Endothelial cell of umbilical vein (primary cell): ENCODE measurements around the gene ATP10A. TPM values are rescaled to one million over a fixed set of nuclear protein-coding genes. Genes with fewer than 3 reads are reported as not detected.

Experiments used
- BruUV-seq: library from RNA; stranded (reverse); fragments of 400-500 nt; replicated peaks from 2 replicates; lab custom pipeline; 2021; lab: Mats Ljungman, UMichigan
- CTCF ChIA-PET: fragments of 300-600, 350-600 bp; sonication (Branson Sonifier 250); formaldehyde crosslinking; loops from one replicate; lab custom pipeline; 2021; ENCODE audit warnings: antibody characterized with exemption, inconsistent platforms; lab: Charles Lee
- POLR2A ChIA-PET: fragments of 300-600, 350-600 bp; sonication (Branson Sonifier 250); formaldehyde crosslinking; loops from one replicate; lab custom pipeline; 2021; ENCODE audit warnings: antibody characterized with exemption, inconsistent platforms; lab: Charles Lee
- DNase-seq: peaks from one replicate; pipeline ENCODE4 v3.0.0-alpha.2; 2011; ENCODE audit warnings: low read depth, low spot score
- FAIRE-seq: peaks from 2 replicates; lab custom pipeline; 2011; peaks lifted over from hg19 to GRCh38; lab: Jason Lieb, UNC
- H2AFZ ChIP-seq: 2 replicates; pipeline ENCODE4 v1.6.0; 2012; ENCODE audit warnings: low read depth, low read length, control low read depth, inconsistent platforms
- H3K27ac ChIP-seq: 2 replicates; pipeline ENCODE4 v1.5.1; 2011; ENCODE audit warnings: low read depth, mild to moderate bottlenecking, control low read depth, low read length, moderate library complexity; ENCODE audit not compliant: insufficient read depth
- H3K27me3 ChIP-seq, 2 experiments: 2 replicates each; pipeline versions ENCODE4 v1.6.0 to v1.6.1; 2011; ENCODE audit warnings: low read length in 2 of 2, mixed read lengths in 1 of 2; ENCODE audit not compliant: control insufficient read depth in 2 of 2, insufficient read depth in 2 of 2
- H3K36me3 ChIP-seq, 2 experiments: 2 replicates in 1 of 2; 3 replicates in 1 of 2; pipeline ENCODE4 v1.5.1; 2011; ENCODE audit warnings: low read length in 2 of 2, mild to moderate bottlenecking in 1 of 2, moderate library complexity in 1 of 2; ENCODE audit not compliant: control insufficient read depth in 2 of 2, insufficient read depth in 2 of 2; ENCODE audit errors: extremely low read depth in 1 of 2
- H3K4me1 ChIP-seq: 3 replicates; pipeline ENCODE4 v1.5.1; 2011; ENCODE audit warnings: mild to moderate bottlenecking, low read length; ENCODE audit not compliant: control insufficient read depth, insufficient read depth; ENCODE audit errors: extremely low read depth
- H3K4me2 ChIP-seq: 2 replicates; pipeline ENCODE4 v1.6.1; 2011; ENCODE audit warnings: low read length, control low read depth, mixed read lengths; ENCODE audit not compliant: insufficient read depth
- H3K4me3 ChIP-seq, 3 experiments: fragments of 200-600 bp in 1 of 3; sonication (generic), shearing (Covaris generic) in 1 of 3; replicated peaks in 1 of 3; 2 replicates each; pipeline ENCODE4 v1.5.1; 2011 to 2016; ENCODE audit warnings: control low read depth in 3 of 3, low read length in 3 of 3, mild to moderate bottlenecking in 2 of 3, inconsistent platforms in 1 of 3, low read depth in 1 of 3, moderate library complexity in 1 of 3; ENCODE audit not compliant: insufficient read depth in 1 of 3
- H3K79me2 ChIP-seq: 2 replicates; pipeline ENCODE4 v1.6.0; 2012; ENCODE audit warnings: low read length, inconsistent platforms; ENCODE audit not compliant: control insufficient read depth, insufficient read depth
- H3K9ac ChIP-seq: replicated peaks from 2 replicates; pipeline ENCODE3; 2011; ENCODE audit warnings: low read length, control low read depth; ENCODE audit not compliant: insufficient read depth; ENCODE audit errors: extremely low read depth
- H3K9me1 ChIP-seq: replicated peaks from 3 replicates; pipeline ENCODE4 v1.6.0; 2011; ENCODE audit warnings: mild to moderate bottlenecking, low read length; ENCODE audit not compliant: control insufficient read depth, insufficient read depth; ENCODE audit errors: extremely low read depth
- H3K9me3 ChIP-seq: replicated peaks from 2 replicates; pipeline ENCODE4 v1.5.1; 2012; ENCODE audit warnings: low read length, inconsistent platforms; ENCODE audit not compliant: control insufficient read depth, insufficient read depth
- H4K20me1 ChIP-seq: replicated peaks from 2 replicates; pipeline ENCODE3; 2011; ENCODE audit warnings: mild to moderate bottlenecking, low read length; ENCODE audit not compliant: control insufficient read depth, insufficient read depth; ENCODE audit errors: extremely low read depth
- CTCF ChIP-seq, 2 donors: IDR thresholded peaks; 1 replicate in 1 of 2; 2 replicates in 1 of 2; pipeline ENCODE4 v1.5.1; 2011; ENCODE audit warnings: low read length in 2 of 2, mild to moderate bottlenecking in 2 of 2, moderate library complexity in 2 of 2, control low read depth in 1 of 2, inconsistent platforms in 1 of 2, low read depth in 1 of 2; ENCODE audit not compliant: insufficient read depth in 1 of 2; ENCODE audit errors: extremely low read depth in 1 of 2
- EZH2 ChIP-seq: IDR thresholded peaks from 2 replicates; pipeline ENCODE4 v1.6.1; 2012; ENCODE audit warnings: borderline replicate concordance, low read depth, mild to moderate bottlenecking, moderate library complexity, low read length, inconsistent platforms; ENCODE audit not compliant: severe bottlenecking
- FOS ChIP-seq: IDR thresholded peaks from 2 replicates; pipeline ENCODE4 v1.6.1; 2011; ENCODE audit warnings: mild to moderate bottlenecking, low read length, moderate library complexity, borderline replicate concordance; ENCODE audit not compliant: insufficient read depth
- GATA2 ChIP-seq: IDR thresholded peaks from 2 replicates; pipeline ENCODE4 v1.7.0; 2011; ENCODE audit warnings: low read depth, mild to moderate bottlenecking, moderate library complexity, mixed read lengths, low read length; ENCODE audit not compliant: insufficient read length, insufficient read depth
- JUN ChIP-seq: IDR thresholded peaks from 2 replicates; pipeline ENCODE4 v1.6.1; 2011; ENCODE audit warnings: borderline replicate concordance, low read depth; ENCODE audit not compliant: insufficient read length, insufficient read depth
- MAX ChIP-seq: IDR thresholded peaks from 2 replicates; pipeline ENCODE4 v1.6.1; 2011; ENCODE audit not compliant: insufficient read depth, insufficient read length
- MYC ChIP-seq: IDR thresholded peaks from one replicate; pipeline ENCODE4 v1.6.1; 2011; ENCODE audit warnings: mild to moderate bottlenecking, low read depth, low read length
- POLR2A ChIP-seq: IDR thresholded peaks from 2 replicates; pipeline ENCODE4 v1.6.1; 2012; ENCODE audit warnings: low read depth, mild to moderate bottlenecking, control low read depth, low read length
- POLR2AphosphoS5 ChIP-seq: IDR thresholded peaks from 2 replicates; pipeline ENCODE4 v1.6.1; 2012; ENCODE audit warnings: low read depth, mild to moderate bottlenecking, control low read depth, low read length, moderate library complexity; ENCODE audit not compliant: insufficient read depth
- dilution Hi-C: fragments of 300-500 bp; cut with MboI; formaldehyde crosslinking; loops from one replicate; pipeline ENCODE4 v1.15.0; 2019; ENCODE audit warnings: low sequenced_read_pairs; ENCODE audit not compliant: extremely low pct_ligation_motif_present
- intact Hi-C: fragments of 100-400 bp; cut with micrococcal nuclease; formaldehyde crosslinking; loops from one replicate; pipeline ENCODE4 v1.10.0; 2022
- polyA plus RNA-seq, 4 experiments: library from polyadenylated mRNA; depleted of rRNA in 3 of 4; stranded (reverse) in 3 of 4; unstranded in 1 of 4; fragments of >200 nt; gene quantifications; 2 replicates each; pipeline versions ENCODE4 v1.2.1 to v1.2.3, GENCODE V29; 2011 to 2012; ENCODE audit warnings: missing spikeins in 1 of 4
- total RNA-seq: library from RNA; stranded (reverse); gene quantifications from 2 replicates; pipeline ENCODE4 v1.2.3, GENCODE V29; 2021

ATP10A gene
- total and polyA plus RNA-seq, 2 donors (not counting 3 experiments of a cell fraction or from before 2014, with no cell fraction given) = not detected

GRCh38 chr15:25866251-25866650, 3.1 kb upstream of the ATP10A start:
- no TSS peak for BruUV-seq
- H3K9me3 ChIP-seq = peaks cover 3% of the 10 kb centered on the region
- H3K4me1 ChIP-seq = no peaks in the 10 kb centered on the region
- no peaks in the 10 kb centered on the region for H3K27me3 ChIP-seq
- H3K9ac ChIP-seq = no peak overlapping the region
- DNase-seq (no peak), FAIRE-seq (no peak)
- no peaks in the 10 kb centered on the region for H4K20me1 ChIP-seq
- no peaks in the 10 kb centered on the region for H3K36me3 ChIP-seq
- ChIA-PET POLR2A (no interaction called here), CTCF (no interaction called here)
- intact Hi-C loops = loop anchor here (10.0 kb wide), 1 partner anchor 51 kb away; no protein-coding TSS in a partner anchor
- dilution Hi-C loops = no loop called here
- H2AFZ ChIP-seq = no peak overlapping the region
- no peak for TF ChIP-seq EZH2
- no peak for TF ChIP-seq MYC
- TF ChIP-seq POLR2A = no peak
- TF ChIP-seq JUN = no peak
- no peak for TF ChIP-seq GATA2
- no peak for TF ChIP-seq MAX
- TF ChIP-seq CTCF (IDR thresholded peaks at IDR 0.05; ENCODE audit: extremely low read depth in 1 of 2, insufficient read depth in 1 of 2, low read depth in 1 of 2, low read length in 2 of 2) = no peak
- TF ChIP-seq FOS = no peak
- no peak for TF ChIP-seq POLR2AphosphoS5
- H3K4me2 ChIP-seq = no peak overlapping the region
- H3K27ac ChIP-seq = no peak overlapping the region
- H3K79me2 ChIP-seq = no peaks in the 10 kb centered on the region
- H3K4me3 ChIP-seq = no peak overlapping the region
- no peaks in the 10 kb centered on the region for H3K9me1 ChIP-seq
